WTC11 (cell line): ENCODE results near the gene DDI2. TPM values are rescaled to one million over a fixed set of nuclear protein-coding genes. Genes with fewer than 3 reads are reported as not detected.

ENCODE experiments used
- ATAC-seq: fragments of 200-7000 bp; cut with Tn5 transposase; 2 replicates; pipeline ENCODE4 v1.10.0; 2021; ENCODE audit warnings: mild to moderate bottlenecking, moderate library complexity
- CTCF ChIA-PET: fragments of 300-600 bp; sonication (Branson Sonifier 250); formaldehyde crosslinking; loops from one replicate; lab custom pipeline; 2021; ENCODE audit warnings: antibody characterized with exemption; lab: Charles Lee
- POLR2A ChIA-PET: fragments of 350-600 bp; sonication (Branson Sonifier 250); formaldehyde crosslinking; loops from one replicate; lab custom pipeline; 2021; ENCODE audit warnings: antibody characterized with exemption; lab: Charles Lee
- DNase-seq: peaks from one replicate; pipeline ENCODE4 v3.0.0; 2021; ENCODE audit warnings: low spot score
- H3K27ac Mint-ChIP-seq: 2 replicates; pipeline ENCODE4 v1.8.0; 2021; ENCODE audit warnings: mixed read lengths
- H3K27me3 Mint-ChIP-seq: 2 replicates; pipeline ENCODE4 v1.8.0; 2021; ENCODE audit warnings: low read depth, mild to moderate bottlenecking, moderate library complexity, mixed read lengths
- H3K36me3 Mint-ChIP-seq: 2 replicates; pipeline ENCODE4 v1.8.0; 2021; ENCODE audit warnings: mixed read lengths
- H3K4me1 Mint-ChIP-seq: 2 replicates; pipeline ENCODE4 v1.8.0; 2022; ENCODE audit warnings: mixed read lengths
- H3K4me3 Mint-ChIP-seq: 2 replicates; pipeline ENCODE4 v1.8.0; 2021; ENCODE audit warnings: mild to moderate bottlenecking, moderate library complexity, mixed read lengths
- H3K9me3 Mint-ChIP-seq: 2 replicates; pipeline ENCODE4 v1.8.0; 2021; ENCODE audit warnings: mixed read lengths
- CBFB ChIP-seq: sonication (generic); formaldehyde crosslinking; IDR thresholded peaks from 2 replicates; pipeline ENCODE4 v1.8.1; 2022; ENCODE audit warnings: mild to moderate bottlenecking, low read depth, missing genetic modification reagents
- E2F5 ChIP-seq: sonication (generic); formaldehyde crosslinking; IDR thresholded peaks from 2 replicates; pipeline ENCODE4 v1.8.1; 2022; ENCODE audit warnings: mild to moderate bottlenecking, moderate library complexity, missing genetic modification reagents
- ETV6 ChIP-seq: sonication (generic); formaldehyde crosslinking; IDR thresholded peaks from 2 replicates; pipeline ENCODE4 v1.8.1; 2022; ENCODE audit warnings: mild to moderate bottlenecking, missing genetic modification reagents
- FOXK1 ChIP-seq: sonication (generic); formaldehyde crosslinking; IDR thresholded peaks from 2 replicates; pipeline ENCODE4 v1.8.0; 2022; ENCODE audit warnings: mild to moderate bottlenecking, moderate library complexity, missing genetic modification reagents
- GABPB1 ChIP-seq: sonication (generic); formaldehyde crosslinking; IDR thresholded peaks from 2 replicates; pipeline ENCODE4 v1.8.1; 2023; ENCODE audit warnings: mild to moderate bottlenecking, missing genetic modification reagents
- GTF2I ChIP-seq: fragments of 250-450 bp; sonication (Bioruptor Pico); conservative IDR thresholded peaks from 2 replicates; pipeline ENCODE4 v1.4.0; 2021; ENCODE audit warnings: mild to moderate bottlenecking
- HMGA2 ChIP-seq: fragments of 250-450 bp; sonication (Bioruptor Pico); IDR thresholded peaks from 2 replicates; pipeline ENCODE4 v1.4.0; 2021; ENCODE audit warnings: mild to moderate bottlenecking, moderate library complexity
- IRF1 ChIP-seq: sonication (generic); formaldehyde crosslinking; IDR thresholded peaks from 2 replicates; pipeline ENCODE4 v1.8.0; 2023; ENCODE audit warnings: missing genetic modification reagents
- MXD4 ChIP-seq: fragments of 250-450 bp; sonication (Bioruptor Pico); IDR thresholded peaks from 2 replicates; pipeline ENCODE4 v1.8.0; 2021; ENCODE audit warnings: mild to moderate bottlenecking, moderate library complexity, borderline replicate concordance
- NFYB ChIP-seq: sonication (generic); formaldehyde crosslinking; conservative IDR thresholded peaks from 2 replicates; pipeline ENCODE4 v1.8.0; 2022; ENCODE audit warnings: low read depth, missing genetic modification reagents
- ZNF121 ChIP-seq: sonication (generic); formaldehyde crosslinking; IDR thresholded peaks from 2 replicates; pipeline ENCODE4 v1.8.0; 2023; ENCODE audit warnings: missing genetic modification reagents
- ZNF138 ChIP-seq: sonication (generic); formaldehyde crosslinking; conservative IDR thresholded peaks from 2 replicates; pipeline ENCODE4 v1.8.1; 2022; ENCODE audit warnings: mild to moderate bottlenecking, moderate library complexity, missing genetic modification reagents
- ZNF532 ChIP-seq: fragments of 250-450 bp; sonication (Bioruptor Pico); IDR thresholded peaks from 2 replicates; pipeline ENCODE4 v1.9.0; 2021; ENCODE audit warnings: mild to moderate bottlenecking, borderline replicate concordance
- ZNF671 ChIP-seq: fragments of 250-450 bp; sonication (Bioruptor Pico); IDR thresholded peaks from 2 replicates; pipeline ENCODE4 v1.8.0; 2021; ENCODE audit warnings: mild to moderate bottlenecking
- total RNA-seq: library from RNA; stranded (reverse); gene quantifications from 3 replicates; pipeline ENCODE4 v1.2.3, GENCODE V29; 2021
- TF ChIP-seq, protein P1 (sequence below): sonication (generic); formaldehyde crosslinking; IDR thresholded peaks from 2 replicates; pipeline ENCODE4 v1.8.1; 2022; ENCODE audit warnings: low read depth, missing genetic modification reagents, borderline replicate concordance
- TF ChIP-seq, protein P2 (sequence below): sonication (generic); formaldehyde crosslinking; IDR thresholded peaks from 2 replicates; pipeline ENCODE4 v1.8.1; 2023; ENCODE audit warnings: mild to moderate bottlenecking, missing genetic modification reagents
- TF ChIP-seq, protein P3 (sequence below): sonication (generic); formaldehyde crosslinking; IDR thresholded peaks from 2 replicates; pipeline ENCODE4 v1.8.0; 2022; ENCODE audit warnings: mild to moderate bottlenecking, missing genetic modification reagents
- TF ChIP-seq, protein P4 (sequence below): fragments of 250-450 bp; sonication (Bioruptor Pico); IDR thresholded peaks from 2 replicates; pipeline ENCODE4 v2.1.2; 2022; ENCODE audit warnings: mild to moderate bottlenecking, moderate library complexity
- TF ChIP-seq, protein P5 (sequence below): sonication (generic); formaldehyde crosslinking; IDR thresholded peaks from 2 replicates; pipeline ENCODE4 v1.8.0; 2022; ENCODE audit warnings: missing genetic modification reagents

DDI2 gene
- total RNA-seq, 1 experiment from 2014 or later, result 34.2 TPM

DNA sequence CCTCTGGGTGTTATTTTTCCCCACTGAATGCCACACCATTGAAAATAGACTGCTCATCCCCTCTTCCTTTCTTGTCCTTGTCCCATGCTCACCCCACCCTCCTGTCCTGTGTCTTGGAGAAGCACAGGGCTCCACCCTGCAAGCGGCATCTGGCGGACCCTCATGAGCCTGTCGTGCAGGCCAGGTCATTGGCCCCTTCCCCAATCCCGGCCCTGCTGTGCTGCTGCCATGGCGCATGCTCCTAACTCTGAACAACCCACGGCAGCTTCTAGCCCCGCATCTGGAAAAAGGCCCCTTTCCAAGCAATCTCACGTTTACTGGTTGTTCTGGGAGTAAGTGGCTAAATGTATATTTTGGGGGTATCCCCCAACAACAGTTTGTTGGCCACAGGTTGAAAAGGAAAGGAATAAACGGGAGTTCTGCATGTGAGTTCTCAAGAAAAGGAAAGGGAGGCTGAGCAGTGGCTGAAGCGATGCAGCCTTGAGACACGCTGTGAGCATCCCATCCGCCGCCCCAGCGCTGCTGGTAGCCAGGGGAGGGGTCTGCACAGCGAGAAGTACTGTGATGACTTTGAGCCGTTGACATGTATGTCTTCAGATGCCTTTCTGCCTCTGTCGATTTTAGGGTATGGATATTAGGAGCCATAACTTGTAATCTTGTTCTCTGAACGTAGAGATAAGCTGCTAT is 48.7 kb upstream of the DDI2 start (continued):
- TF ChIP-seq FOXK1 (no peak), HMGA2 (CRISPR knock-in tag) (no peak), GTF2I (no peak), E2F5 (no peak)
- TF ChIP-seq, protein P1, sequence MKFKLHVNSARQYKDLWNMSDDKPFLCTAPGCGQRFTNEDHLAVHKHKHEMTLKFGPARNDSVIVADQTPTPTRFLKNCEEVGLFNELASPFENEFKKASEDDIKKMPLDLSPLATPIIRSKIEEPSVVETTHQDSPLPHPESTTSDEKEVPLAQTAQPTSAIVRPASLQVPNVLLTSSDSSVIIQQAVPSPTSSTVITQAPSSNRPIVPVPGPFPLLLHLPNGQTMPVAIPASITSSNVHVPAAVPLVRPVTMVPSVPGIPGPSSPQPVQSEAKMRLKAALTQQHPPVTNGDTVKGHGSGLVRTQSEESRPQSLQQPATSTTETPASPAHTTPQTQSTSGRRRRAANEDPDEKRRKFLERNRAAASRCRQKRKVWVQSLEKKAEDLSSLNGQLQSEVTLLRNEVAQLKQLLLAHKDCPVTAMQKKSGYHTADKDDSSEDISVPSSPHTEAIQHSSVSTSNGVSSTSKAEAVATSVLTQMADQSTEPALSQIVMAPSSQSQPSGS (CRISPR knock-in tag), result no peak
- TF ChIP-seq, protein P2, sequence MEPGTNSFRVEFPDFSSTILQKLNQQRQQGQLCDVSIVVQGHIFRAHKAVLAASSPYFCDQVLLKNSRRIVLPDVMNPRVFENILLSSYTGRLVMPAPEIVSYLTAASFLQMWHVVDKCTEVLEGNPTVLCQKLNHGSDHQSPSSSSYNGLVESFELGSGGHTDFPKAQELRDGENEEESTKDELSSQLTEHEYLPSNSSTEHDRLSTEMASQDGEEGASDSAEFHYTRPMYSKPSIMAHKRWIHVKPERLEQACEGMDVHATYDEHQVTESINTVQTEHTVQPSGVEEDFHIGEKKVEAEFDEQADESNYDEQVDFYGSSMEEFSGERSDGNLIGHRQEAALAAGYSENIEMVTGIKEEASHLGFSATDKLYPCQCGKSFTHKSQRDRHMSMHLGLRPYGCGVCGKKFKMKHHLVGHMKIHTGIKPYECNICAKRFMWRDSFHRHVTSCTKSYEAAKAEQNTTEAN (CRISPR knock-in tag), result no peak

DNA sequence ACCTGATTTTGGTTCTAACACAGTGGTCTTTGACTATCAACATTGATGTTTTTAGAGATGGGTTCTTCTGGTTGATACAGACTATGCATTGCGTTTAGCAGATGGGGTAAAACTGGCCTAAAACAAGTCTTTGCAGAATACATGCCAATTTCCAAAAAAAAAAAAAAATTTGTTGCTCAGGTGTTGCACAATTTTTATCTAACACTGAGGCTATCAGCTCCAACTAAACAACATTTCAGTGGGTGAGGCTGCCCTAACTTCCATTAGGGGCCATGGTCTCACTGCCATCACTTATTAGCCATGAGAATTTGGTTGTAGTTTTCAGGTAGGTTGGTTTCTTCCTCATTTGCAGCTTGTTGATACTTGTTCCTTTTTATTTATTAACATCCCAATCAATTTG is 46.4 kb upstream of the DDI2 start:
- Mint-ChIP-seq H3K4me3 (no peak overlapping the region), H3K9me3 (no peaks in the 10 kb centered on the region), H3K4me1 (no peaks in the 10 kb centered on the region), H3K27ac (no peak overlapping the region), H3K27me3 (no peaks in the 10 kb centered on the region), H3K36me3 (peaks cover 35% of the 10 kb centered on the region)
- ATAC-seq (no peak), DNase-seq (no peak)
- no peak for TF ChIP-seq ZNF138
- TF ChIP-seq ETV6 (CRISPR knock-in tag), result no peak
- no peak for TF ChIP-seq ZNF532 (CRISPR knock-in tag)
- no peak for TF ChIP-seq ZNF121 (CRISPR knock-in tag)
- no peak for TF ChIP-seq ZNF671 (CRISPR knock-in tag)
- TF ChIP-seq CBFB (CRISPR knock-in tag), result no peak
- TF ChIP-seq HMGA2 (CRISPR knock-in tag), result no peak
- TF ChIP-seq GABPB1, result no peak
- TF ChIP-seq, protein P3, sequence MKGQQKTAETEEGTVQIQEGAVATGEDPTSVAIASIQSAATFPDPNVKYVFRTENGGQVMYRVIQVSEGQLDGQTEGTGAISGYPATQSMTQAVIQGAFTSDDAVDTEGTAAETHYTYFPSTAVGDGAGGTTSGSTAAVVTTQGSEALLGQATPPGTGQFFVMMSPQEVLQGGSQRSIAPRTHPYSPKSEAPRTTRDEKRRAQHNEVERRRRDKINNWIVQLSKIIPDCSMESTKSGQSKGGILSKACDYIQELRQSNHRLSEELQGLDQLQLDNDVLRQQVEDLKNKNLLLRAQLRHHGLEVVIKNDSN (CRISPR knock-in tag), result no peak
- TF ChIP-seq, protein P4, sequence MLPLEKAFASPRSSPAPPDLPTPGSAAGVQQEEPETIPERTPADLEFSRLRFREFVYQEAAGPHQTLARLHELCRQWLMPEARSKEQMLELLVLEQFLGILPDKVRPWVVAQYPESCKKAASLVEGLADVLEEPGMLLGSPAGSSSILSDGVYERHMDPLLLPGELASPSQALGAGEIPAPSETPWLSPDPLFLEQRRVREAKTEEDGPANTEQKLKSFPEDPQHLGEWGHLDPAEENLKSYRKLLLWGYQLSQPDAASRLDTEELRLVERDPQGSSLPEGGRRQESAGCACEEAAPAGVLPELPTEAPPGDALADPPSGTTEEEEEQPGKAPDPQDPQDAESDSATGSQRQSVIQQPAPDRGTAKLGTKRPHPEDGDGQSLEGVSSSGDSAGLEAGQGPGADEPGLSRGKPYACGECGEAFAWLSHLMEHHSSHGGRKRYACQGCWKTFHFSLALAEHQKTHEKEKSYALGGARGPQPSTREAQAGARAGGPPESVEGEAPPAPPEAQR (CRISPR knock-in tag), result no peak
- TF ChIP-seq MXD4 (CRISPR knock-in tag), result no peak
- no peak for TF ChIP-seq IRF1 (CRISPR knock-in tag)
- TF ChIP-seq NFYB, result no peak
- TF ChIP-seq, protein P5, sequence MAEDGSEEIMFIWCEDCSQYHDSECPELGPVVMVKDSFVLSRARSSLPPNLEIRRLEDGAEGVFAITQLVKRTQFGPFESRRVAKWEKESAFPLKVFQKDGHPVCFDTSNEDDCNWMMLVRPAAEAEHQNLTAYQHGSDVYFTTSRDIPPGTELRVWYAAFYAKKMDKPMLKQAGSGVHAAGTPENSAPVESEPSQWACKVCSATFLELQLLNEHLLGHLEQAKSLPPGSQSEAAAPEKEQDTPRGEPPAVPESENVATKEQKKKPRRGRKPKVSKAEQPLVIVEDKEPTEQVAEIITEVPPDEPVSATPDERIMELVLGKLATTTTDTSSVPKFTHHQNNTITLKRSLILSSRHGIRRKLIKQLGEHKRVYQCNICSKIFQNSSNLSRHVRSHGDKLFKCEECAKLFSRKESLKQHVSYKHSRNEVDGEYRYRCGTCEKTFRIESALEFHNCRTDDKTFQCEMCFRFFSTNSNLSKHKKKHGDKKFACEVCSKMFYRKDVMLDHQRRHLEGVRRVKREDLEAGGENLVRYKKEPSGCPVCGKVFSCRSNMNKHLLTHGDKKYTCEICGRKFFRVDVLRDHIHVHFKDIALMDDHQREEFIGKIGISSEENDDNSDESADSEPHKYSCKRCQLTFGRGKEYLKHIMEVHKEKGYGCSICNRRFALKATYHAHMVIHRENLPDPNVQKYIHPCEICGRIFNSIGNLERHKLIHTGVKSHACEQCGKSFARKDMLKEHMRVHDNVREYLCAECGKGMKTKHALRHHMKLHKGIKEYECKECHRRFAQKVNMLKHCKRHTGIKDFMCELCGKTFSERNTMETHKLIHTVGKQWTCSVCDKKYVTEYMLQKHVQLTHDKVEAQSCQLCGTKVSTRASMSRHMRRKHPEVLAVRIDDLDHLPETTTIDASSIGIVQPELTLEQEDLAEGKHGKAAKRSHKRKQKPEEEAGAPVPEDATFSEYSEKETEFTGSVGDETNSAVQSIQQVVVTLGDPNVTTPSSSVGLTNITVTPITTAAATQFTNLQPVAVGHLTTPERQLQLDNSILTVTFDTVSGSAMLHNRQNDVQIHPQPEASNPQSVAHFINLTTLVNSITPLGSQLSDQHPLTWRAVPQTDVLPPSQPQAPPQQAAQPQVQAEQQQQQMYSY (CRISPR knock-in tag), result no peak
- ChIA-PET CTCF (no interaction called here), POLR2A (no interaction called here)
